Inflammatory macrophage treated with lipopolysaccharide for 4 hours (primary cell): ENCODE measurements around the gene NMRAL1.
A peak's percentile ranks its signal among the peaks of the same experiment; 100 is the strongest.

ENCODE experiments used
- DNase-seq: peaks from one replicate; pipeline ENCODE4 v3.0.0-alpha.2; 2020

Gene NMRAL1

DNA sequence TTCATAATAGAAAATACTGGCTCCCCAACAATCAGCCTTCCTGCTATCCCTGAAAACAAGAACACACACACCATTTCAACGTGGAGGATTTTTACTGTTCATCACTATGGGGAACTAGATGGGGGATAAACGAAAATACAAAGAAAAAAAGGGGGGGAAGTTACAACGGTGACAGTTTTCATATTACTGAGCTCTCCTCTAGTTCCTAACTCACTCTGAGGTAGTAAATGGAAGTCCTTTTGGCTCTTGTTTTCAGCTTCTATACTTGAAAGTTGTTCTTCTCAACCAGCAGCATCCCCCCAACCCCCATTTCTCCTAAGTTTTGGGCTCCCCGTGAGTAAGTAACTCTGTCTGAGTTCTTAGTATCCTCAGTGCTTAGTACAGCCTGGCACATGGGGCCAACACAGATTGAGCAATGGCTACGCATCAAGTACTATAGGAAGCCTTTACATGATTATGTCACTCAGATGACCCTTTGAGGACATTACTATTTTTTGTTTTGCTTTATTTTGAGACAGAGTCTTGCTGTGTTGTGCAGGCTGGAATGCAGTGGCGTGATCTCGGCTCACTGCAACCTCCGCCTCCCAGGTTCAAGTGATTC lies 53.8 kb downstream of the NMRAL1 start:
- peak; percentile 77 for DNase-seq

DNA sequence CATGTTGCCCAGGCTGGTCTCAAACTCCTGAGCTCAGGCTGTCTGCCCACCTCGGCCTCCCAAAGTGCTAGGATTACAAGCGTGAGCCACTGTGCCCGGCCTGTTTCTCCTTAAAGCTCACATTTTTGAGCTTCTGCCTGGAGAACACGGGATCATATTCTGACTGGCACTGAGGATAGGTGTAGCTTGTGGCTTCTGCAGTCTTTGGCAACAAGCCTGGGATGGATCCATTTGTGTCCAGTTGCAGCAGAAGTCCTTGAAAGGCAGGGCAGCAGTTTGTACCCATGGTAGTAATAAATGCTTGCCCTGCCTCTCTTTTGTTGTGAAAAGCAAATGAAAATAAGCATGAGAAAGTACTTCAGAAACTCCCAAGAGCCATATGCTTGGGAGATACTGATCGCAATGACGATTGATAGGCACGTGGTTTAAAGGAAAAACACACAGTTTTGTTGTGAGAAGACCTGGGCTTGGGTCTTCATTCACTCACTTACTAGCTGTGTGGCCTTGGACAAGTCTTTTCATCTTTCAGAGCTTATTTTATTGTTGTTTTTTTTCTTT lies 54.9 kb downstream of the NMRAL1 start:
- no peak for DNase-seq

DNA sequence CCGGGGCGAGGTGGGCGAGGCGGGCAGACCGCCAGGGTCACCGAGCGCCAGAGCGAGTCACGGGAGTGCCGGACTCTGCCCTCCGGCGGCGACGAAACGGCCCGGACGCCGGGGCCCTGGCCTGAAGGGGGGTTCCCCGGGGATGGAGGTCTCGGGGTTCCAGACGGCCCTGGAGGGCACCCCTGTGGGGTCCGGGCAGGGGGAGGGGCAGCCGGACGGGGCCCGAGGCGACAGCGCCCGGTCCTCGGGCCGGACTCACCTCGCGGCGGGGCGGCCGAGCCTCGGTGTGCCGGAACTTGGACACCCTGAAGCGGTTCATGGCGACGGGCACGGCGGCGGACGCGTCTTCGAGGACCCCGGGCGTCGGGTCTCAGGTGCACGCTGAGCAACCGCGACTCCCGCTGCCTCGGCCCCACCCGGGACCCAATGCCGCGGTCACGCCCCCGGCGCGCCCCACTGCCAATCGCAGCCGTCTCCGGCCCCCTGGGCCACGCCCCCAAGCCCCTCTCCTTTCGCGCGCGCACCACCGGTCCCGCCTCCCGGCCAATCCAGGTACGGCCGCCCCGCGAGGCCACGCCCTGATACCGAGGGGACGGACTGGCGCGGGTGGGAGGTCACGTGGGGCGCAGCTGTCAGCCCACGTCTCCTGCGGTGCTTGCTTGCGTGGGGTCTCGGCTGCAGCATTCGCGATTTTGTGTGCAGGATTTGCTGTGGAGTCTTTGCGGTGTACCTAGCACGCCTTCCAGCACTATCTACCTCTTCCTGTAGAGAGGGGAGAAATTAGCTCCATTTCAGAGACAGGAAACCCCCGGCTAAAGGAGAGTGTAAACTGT lies 58.0 kb downstream of the NMRAL1 start, which contains the start of gene CORO7:
Gene CORO7, minus strand, starts transcription at position 397 of the 833 bp plus-strand sequence. Its CDS starts 78 bp downstream, at position 319.
- DNase-seq = peak; percentile 95

GRCh38 chr16:4415538-4416199 lies 58.8 kb downstream of the NMRAL1 start:
- DNase-seq = peak; percentile 90

GRCh38 chr16:4414187-4414917 lies 60.1 kb downstream of the NMRAL1 start:
- no peak for DNase-seq

- no peak for DNase-seq
Observed at GRCh38 chr16:4412854-4413253, 61.6 kb downstream of the NMRAL1 start.

GRCh38 chr16:4412159-4412558 lies 62.3 kb downstream of the NMRAL1 start:
- DNase-seq = no peak
